Upper lobe of left lung (tissue), 4 donors: ENCODE measurements around the gene LENG1.

Experiments
- POLR2A ChIP-seq, 4 donors: fragments of 450-650 bp; IDR thresholded peaks; one replicate each; pipeline ENCODE4 v1.5.1; 2016 to 2017; ENCODE audit warnings: antibody characterized with exemption in 4 of 4, mild to moderate bottlenecking in 2 of 4
- POLR2AphosphoS5 ChIP-seq, 2 donors: sonication (generic); formaldehyde crosslinking; IDR thresholded peaks; one replicate each; pipeline ENCODE4 v1.5.1; 2017; ENCODE audit warnings: antibody characterized with exemption in 2 of 2
- TF ChIP-seq, protein P1 (sequence below), 6 experiments: fragments of 450-650 bp in 4 of 6; fragments of 200-600 bp in 2 of 6; sonication (generic) in 2 of 6; IDR thresholded peaks; one replicate each; pipeline ENCODE4 v1.5.1; 2016 to 2019; ENCODE audit warnings: antibody characterized with exemption in 6 of 6

DNA sequence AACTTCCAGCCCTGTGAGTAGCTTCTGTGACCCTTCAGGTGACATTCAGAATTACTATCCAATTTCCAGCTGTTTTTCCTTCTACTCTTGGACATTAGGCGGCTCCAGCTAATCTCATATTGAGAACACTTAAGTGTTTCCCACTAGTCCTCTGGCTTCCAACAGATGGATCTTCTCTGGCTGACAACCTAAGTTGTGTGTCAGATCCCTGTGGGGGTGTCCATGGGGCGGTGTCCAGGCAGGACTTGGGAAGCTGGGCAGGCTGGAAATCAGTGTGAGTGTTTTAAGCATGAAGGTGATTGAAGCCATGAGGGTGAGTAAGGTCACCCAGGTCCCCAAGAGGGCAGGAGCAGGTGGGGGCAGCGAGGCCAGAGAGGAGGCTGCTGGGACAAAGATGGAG is 11.8 kb downstream of the LENG1 start:
- TF ChIP-seq POLR2AphosphoS5 (IDR thresholded peaks at IDR 0.05) (no peak), POLR2A (IDR thresholded peaks at IDR 0.05) (no peak)
- TF ChIP-seq, protein P1, sequence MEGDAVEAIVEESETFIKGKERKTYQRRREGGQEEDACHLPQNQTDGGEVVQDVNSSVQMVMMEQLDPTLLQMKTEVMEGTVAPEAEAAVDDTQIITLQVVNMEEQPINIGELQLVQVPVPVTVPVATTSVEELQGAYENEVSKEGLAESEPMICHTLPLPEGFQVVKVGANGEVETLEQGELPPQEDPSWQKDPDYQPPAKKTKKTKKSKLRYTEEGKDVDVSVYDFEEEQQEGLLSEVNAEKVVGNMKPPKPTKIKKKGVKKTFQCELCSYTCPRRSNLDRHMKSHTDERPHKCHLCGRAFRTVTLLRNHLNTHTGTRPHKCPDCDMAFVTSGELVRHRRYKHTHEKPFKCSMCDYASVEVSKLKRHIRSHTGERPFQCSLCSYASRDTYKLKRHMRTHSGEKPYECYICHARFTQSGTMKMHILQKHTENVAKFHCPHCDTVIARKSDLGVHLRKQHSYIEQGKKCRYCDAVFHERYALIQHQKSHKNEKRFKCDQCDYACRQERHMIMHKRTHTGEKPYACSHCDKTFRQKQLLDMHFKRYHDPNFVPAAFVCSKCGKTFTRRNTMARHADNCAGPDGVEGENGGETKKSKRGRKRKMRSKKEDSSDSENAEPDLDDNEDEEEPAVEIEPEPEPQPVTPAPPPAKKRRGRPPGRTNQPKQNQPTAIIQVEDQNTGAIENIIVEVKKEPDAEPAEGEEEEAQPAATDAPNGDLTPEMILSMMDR (IDR thresholded peaks at IDR 0.05): no peak
